Activated B cell treated with CpG ODN at 0.5 μM for 24 hours (primary cell): Measurements from ENCODE around the gene MAP1LC3B2. TPM values are rescaled to one million over a fixed set of nuclear protein-coding genes. Genes with fewer than 3 reads are reported as not detected.

ENCODE experiments used
- ATAC-seq: fragments of 200-7000 bp; cut with Tn5 transposase; one replicate; pipeline ENCODE4 v1.10.0; 2021; ENCODE audit warnings: low read depth, mild to moderate bottlenecking, moderate library complexity
- CTCF ChIA-PET: fragments of 350-600 bp; sonication (Branson Sonifier 250); formaldehyde crosslinking; loops from one replicate; lab custom pipeline; 2021; ENCODE audit warnings: antibody characterized with exemption; lab: Charles Lee
- POLR2A ChIA-PET: fragments of 350-600 bp; sonication (Branson Sonifier 250); formaldehyde crosslinking; loops from one replicate; lab custom pipeline; 2021; ENCODE audit warnings: antibody characterized with exemption; lab: Charles Lee
- DNase-seq: peaks from one replicate; pipeline ENCODE4 v3.0.0; 2022
- H3K27ac Mint-ChIP-seq: one replicate; pipeline ENCODE4 v1.8.0; 2020; ENCODE audit warnings: mixed read lengths
- H3K27me3 Mint-ChIP-seq: one replicate; pipeline ENCODE4 v1.8.0; 2021; ENCODE audit warnings: mixed read lengths
- H3K36me3 Mint-ChIP-seq: one replicate; pipeline ENCODE4 v1.8.0; 2021; ENCODE audit warnings: low read depth, mixed read lengths
- H3K4me1 Mint-ChIP-seq: one replicate; pipeline ENCODE4 v1.8.0; 2021; ENCODE audit warnings: mixed read lengths
- H3K4me3 Mint-ChIP-seq: one replicate; pipeline ENCODE4 v1.8.0; 2020; ENCODE audit warnings: mild to moderate bottlenecking, mixed read lengths
- H3K9me3 Mint-ChIP-seq: one replicate; pipeline ENCODE4 v1.8.0; 2020; ENCODE audit warnings: mixed read lengths
- CTCF ChIP-seq: fragments of 200-600 bp; IDR thresholded peaks from one replicate; pipeline ENCODE4 v1.8.0; 2022; ENCODE audit warnings: antibody characterized with exemption, mild to moderate bottlenecking
- intact Hi-C: fragments of 100-400 bp; cut with micrococcal nuclease; formaldehyde crosslinking; loops from one replicate; pipeline ENCODE4 v1.15.1; 2024
- total RNA-seq: library from RNA; stranded (reverse); gene quantifications from 2 replicates; pipeline ENCODE4 v1.2.3, GENCODE V29; 2022

MAP1LC3B2 gene
- total RNA-seq, 1 donor from 2014 or later: 1.9 TPM

- ATAC-seq (no peak), DNase-seq (no peak)
- Mint-ChIP-seq H3K27ac (no peak overlapping the region), H3K4me3 (no peak overlapping the region), H3K9me3 (no peaks in the 10 kb centered on the region), H3K4me1 (peaks cover 22% of the 10 kb centered on the region), H3K36me3 (no peaks in the 10 kb centered on the region), H3K27me3 (peaks cover 8% of the 10 kb centered on the region)
- intact Hi-C loops: no loop called here
- ChIA-PET CTCF (interaction anchor here (1.2 kb wide), 1 partner anchor 45 kb away, joined by 3 read pairs; the partner anchor contains the start of gene MAP1LC3B2), POLR2A (no interaction called here)
- TF ChIP-seq CTCF: no peak
These were observed 45.2 kb downstream of the MAP1LC3B2 start for GRCh38 chr12:116604178-116604895.

GRCh38 chr12:116604951-116605641 is 45.9 kb downstream of the MAP1LC3B2 start:
- peaks cover 8% of the 10 kb centered on the region for H3K27me3 Mint-ChIP-seq
- H3K27ac Mint-ChIP-seq: no peak overlapping the region

GRCh38 chr12:116606397-116606796 is 47.2 kb downstream of the MAP1LC3B2 start:
- H3K9me3 Mint-ChIP-seq: no peaks in the 10 kb centered on the region
- no peak overlapping the region for H3K27ac Mint-ChIP-seq
- H3K4me1 Mint-ChIP-seq: peaks cover 19% of the 10 kb centered on the region
- no peak overlapping the region for H3K4me3 Mint-ChIP-seq
- H3K36me3 Mint-ChIP-seq: no peaks in the 10 kb centered on the region
- DNase-seq (no peak), ATAC-seq (no peak)
- TF ChIP-seq CTCF: no peak
- H3K27me3 Mint-ChIP-seq: peaks cover 8% of the 10 kb centered on the region
- intact Hi-C loops: loop anchor here (5.0 kb wide), 1 partner anchor 81 kb away; no protein-coding TSS in a partner anchor
- CTCF ChIA-PET: interaction anchor here (0.9 kb wide), 1 partner anchor 102 kb away, joined by 3 read pairs; no protein-coding TSS in a partner anchor
- POLR2A ChIA-PET: interaction anchor here (0.9 kb wide), 1 partner anchor 163 kb away, joined by 3 read pairs; no protein-coding TSS in a partner anchor

More at GRCh38 chr12:116604951-116605641, 45.9 kb downstream of the MAP1LC3B2 start:
- Mint-ChIP-seq H3K4me3 (no peak overlapping the region), H3K9me3 (no peaks in the 10 kb centered on the region), H3K36me3 (no peaks in the 10 kb centered on the region), H3K4me1 (peaks cover 19% of the 10 kb centered on the region)
- ATAC-seq (no peak), DNase-seq (no peak)
- ChIA-PET POLR2A (no interaction called here), CTCF (no interaction called here)
- intact Hi-C loops: loop anchor here (5.0 kb wide), 1 partner anchor 82 kb away; no protein-coding TSS in a partner anchor
- no peak for TF ChIP-seq CTCF

GRCh38 chr12:116607039-116607438 is 47.9 kb downstream of the MAP1LC3B2 start:
- no peak for DNase-seq
- intact Hi-C loops: loop anchor here (5.0 kb wide), 1 partner anchor 80 kb away; no protein-coding TSS in a partner anchor

More at GRCh38 chr12:116607039-116607438, 47.9 kb downstream of the MAP1LC3B2 start:
- no peak overlapping the region for H3K27ac Mint-ChIP-seq
- H3K4me1 Mint-ChIP-seq: peaks cover 19% of the 10 kb centered on the region
- H3K4me3 Mint-ChIP-seq: no peak overlapping the region
- no peak for ATAC-seq
- TF ChIP-seq CTCF: no peak
- H3K36me3 Mint-ChIP-seq: no peaks in the 10 kb centered on the region
- CTCF ChIA-PET: no interaction called here
- POLR2A ChIA-PET: interaction anchor here (0.9 kb wide), 1 partner anchor 164 kb away, joined by 3 read pairs; no protein-coding TSS in a partner anchor
- peaks cover 8% of the 10 kb centered on the region for H3K27me3 Mint-ChIP-seq
- H3K9me3 Mint-ChIP-seq: no peaks in the 10 kb centered on the region
